ENCODE data around the gene QRICH1.
A peak's percentile ranks its signal among the peaks of the same experiment; 100 is the strongest.

DNA sequence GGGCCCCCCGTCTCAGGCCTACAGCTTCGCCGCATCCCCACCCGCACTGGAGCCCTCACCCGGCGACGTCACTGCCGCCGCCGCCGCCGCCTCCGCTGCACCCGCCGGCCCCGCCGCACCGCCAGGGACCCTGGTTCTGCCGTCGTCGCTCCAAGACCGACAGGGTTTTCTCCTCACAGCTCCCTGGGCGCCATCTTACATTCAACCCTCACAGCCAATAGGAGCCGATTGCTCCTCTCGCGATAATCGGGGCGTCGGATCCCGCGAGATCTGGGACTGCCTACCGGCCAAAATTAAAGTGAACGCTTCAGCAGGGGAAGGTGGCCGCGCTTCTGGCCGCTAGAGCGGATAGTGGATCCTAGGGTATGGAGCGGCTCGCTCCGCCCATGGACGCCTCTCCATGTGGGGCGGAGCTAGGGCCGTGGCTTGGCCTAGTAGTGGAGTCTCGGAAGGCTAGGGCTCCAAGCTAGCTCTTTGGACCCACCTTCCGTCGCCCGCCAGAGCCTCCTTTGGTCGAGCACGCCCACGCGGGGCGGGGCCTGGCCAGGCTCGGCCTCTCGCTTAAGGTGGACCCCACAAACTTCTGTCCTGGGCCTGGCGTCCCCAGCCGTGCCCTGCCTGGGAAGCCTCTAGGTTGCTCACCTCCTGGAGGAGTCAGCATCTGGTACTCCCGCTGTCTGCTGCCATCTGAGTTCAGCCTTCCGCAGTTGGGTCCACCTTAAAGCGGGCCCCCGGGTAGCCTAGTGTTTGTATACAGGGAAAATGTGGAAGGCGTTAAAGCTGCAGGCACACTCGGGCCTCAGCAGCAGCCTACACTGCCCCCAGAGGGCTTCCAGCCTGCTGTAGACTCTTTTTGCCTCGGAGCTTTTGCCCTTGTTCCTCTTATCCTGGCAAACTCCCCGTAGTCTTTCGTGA lies at the start of gene QRICH1:
- TF ChIP-seq FOXA1 (IDR thresholded peaks at IDR 0.05) (no peak), BHLHE40 (IDR thresholded peaks at IDR 0.05; ENCODE audit: borderline replicate concordance) (no peak), FOXM1 (IDR thresholded peaks at IDR 0.05; ENCODE audit: borderline replicate concordance) (peak; percentile 96), HDGF (IDR thresholded peaks at IDR 0.05; ENCODE audit: borderline replicate concordance) (peak; percentile 94), ARNT (IDR thresholded peaks at IDR 0.05) (no peak), SUZ12 (IDR thresholded peaks at IDR 0.05) (no peak), ELF4 (IDR thresholded peaks at IDR 0.05) (peak; percentile 48), LEF1 (IDR thresholded peaks at IDR 0.05; ENCODE audit: borderline replicate concordance) (no peak; the same call in 1 of the 2 replicates), SP1 (IDR thresholded peaks at IDR 0.05) (peak; percentile 94), TARDBP (IDR thresholded peaks at IDR 0.05) (no peak)
- TF ChIP-seq, protein P1, sequence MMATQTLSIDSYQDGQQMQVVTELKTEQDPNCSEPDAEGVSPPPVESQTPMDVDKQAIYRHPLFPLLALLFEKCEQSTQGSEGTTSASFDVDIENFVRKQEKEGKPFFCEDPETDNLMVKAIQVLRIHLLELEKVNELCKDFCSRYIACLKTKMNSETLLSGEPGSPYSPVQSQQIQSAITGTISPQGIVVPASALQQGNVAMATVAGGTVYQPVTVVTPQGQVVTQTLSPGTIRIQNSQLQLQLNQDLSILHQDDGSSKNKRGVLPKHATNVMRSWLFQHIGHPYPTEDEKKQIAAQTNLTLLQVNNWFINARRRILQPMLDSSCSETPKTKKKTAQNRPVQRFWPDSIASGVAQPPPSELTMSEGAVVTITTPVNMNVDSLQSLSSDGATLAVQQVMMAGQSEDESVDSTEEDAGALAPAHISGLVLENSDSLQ (IDR thresholded peaks at IDR 0.05), result no peak
